ENCODE results near the gene TPI1.

The TPI1 gene

GRCh38 chr12:6840761-6841515 is 26.4 kb upstream of the TPI1 start, which contains the start of gene GNB3:
Gene GNB3, plus strand, starts transcription at chr12:6840925. Its CDS starts 363 bp downstream, at chr12:6841288.
- TF ChIP-seq CTCF (conservative IDR thresholded peaks at IDR 0.05; ENCODE audit: low read length), result no peak
- H3K4me3 ChIP-seq (ENCODE audit: low read length), result no peak within 1 kb of the TSS
- DNase-seq (ENCODE audit: low read depth), result no peak

DNA sequence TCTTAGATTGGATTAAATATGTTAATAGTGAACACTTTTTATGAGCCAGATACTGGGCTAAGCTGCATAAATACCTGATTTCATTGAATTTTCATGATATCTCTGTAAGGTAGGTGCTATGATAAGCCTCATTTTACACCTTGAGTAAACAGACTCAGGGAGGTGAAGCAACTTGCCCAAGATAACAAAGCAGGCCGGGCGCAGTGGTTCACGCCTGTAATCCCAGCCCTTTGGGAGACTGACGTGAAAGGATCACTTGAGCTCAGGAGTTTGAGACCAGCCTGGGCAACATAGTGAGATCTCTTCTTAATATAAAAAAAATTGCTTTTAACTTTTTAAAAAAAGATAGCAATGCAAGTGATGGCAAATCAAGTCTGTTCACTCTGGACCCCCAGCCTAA is 25.3 kb upstream of the TPI1 start:
- TF ChIP-seq CTCF (conservative IDR thresholded peaks at IDR 0.05; ENCODE audit: low read length), result no peak
- H3K4me3 ChIP-seq (ENCODE audit: low read length), result no peak overlapping the region
- DNase-seq (ENCODE audit: low read depth), result no peak

DNA sequence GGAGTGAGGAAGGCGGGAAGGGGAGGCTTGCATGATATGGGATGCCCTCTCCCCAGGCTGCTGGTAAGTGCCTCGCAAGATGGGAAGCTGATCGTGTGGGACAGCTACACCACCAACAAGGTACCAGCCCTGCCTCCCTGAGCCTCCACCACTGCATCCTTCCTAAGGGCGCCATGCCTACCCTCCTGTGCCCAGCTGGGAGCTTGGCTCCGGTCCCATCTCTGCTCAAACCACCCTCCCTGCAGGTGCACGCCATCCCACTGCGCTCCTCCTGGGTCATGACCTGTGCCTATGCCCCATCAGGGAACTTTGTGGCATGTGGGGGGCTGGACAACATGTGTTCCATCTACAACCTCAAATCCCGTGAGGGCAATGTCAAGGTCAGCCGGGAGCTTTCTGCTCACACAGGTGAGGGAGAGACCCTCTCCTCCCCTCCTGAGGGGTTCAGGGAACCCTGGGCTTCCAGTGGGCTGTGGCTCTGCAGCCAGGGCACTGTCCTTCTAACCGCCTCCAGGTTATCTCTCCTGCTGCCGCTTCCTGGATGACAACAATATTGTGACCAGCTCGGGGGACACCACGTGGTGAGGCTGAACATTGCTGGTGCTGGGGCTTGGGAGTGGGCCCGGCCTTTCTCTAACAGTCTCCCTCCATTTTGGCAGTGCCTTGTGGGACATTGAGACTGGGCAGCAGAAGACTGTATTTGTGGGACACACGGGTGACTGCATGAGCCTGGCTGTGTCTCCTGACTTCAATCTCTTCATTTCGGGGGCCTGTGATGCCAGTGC is 24.0 kb upstream of the TPI1 start:
- H3K4me3 ChIP-seq (ENCODE audit: low read length), result no peak overlapping the region
- no peak for TF ChIP-seq CTCF (conservative IDR thresholded peaks at IDR 0.05; ENCODE audit: low read length)
- no peak for DNase-seq (ENCODE audit: low read depth)

- TF ChIP-seq CTCF (conservative IDR thresholded peaks at IDR 0.05; ENCODE audit: low read length), result no peak
- no peak for DNase-seq (ENCODE audit: low read depth)
- H3K4me3 ChIP-seq (ENCODE audit: low read length), result no peak overlapping the region
Observed at GRCh38 chr12:6845395-6845794, 21.9 kb upstream of the TPI1 start.

DNA sequence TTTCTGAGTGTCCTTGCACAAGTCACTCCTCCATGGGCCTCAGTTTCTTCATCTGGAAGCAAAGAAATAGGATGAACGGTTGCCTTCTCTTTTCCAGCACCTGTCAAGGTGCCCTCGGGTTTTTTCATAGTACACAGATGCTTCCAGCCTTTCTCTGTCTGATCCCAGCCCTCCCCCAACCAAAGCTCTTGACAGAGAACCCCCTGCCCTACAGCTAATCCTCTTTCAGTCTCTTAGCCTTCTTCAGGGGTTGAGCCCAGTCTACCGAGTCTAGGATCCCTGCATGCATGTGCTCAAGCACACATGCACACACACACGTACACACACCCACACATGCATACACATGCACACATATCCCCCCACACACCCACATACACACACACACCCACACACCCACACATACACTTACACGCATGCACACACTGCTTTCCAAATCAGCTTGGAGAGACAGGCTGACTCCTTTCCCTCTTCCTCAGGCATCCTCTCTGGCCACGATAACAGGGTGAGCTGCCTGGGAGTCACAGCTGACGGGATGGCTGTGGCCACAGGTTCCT is 20.9 kb upstream of the TPI1 start:
- DNase-seq (ENCODE audit: low read depth), result no peak
- H3K4me3 ChIP-seq (ENCODE audit: low read length), result no peak overlapping the region
- TF ChIP-seq CTCF (conservative IDR thresholded peaks at IDR 0.05; ENCODE audit: low read length), result no peak

DNA sequence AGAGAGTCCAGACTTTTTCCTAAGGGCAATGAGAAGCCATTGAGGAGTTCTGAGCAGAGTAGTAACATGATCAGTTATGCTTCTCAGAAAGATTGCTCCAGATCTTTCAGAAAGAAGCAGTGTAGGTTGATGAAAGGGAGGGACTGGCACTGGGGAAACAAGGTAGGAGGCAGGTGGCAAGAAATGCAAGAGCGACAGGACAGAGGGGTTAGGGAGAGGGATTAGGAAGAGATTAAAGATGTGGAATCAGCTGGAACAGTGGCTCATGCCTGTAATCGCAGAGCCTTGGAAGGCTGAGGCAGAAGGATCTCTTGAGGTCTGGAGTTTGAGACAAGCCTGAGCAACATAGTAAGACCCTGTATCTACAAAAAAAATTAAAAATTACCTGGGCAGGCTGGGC is 19.7 kb upstream of the TPI1 start:
- no peak for TF ChIP-seq CTCF (conservative IDR thresholded peaks at IDR 0.05; ENCODE audit: low read length)
- H3K4me3 ChIP-seq (ENCODE audit: low read length), result no peak overlapping the region
- DNase-seq (ENCODE audit: low read depth), result no peak
